Measurements from ENCODE around the gene P2RY14.

The P2RY14 gene

DNA sequence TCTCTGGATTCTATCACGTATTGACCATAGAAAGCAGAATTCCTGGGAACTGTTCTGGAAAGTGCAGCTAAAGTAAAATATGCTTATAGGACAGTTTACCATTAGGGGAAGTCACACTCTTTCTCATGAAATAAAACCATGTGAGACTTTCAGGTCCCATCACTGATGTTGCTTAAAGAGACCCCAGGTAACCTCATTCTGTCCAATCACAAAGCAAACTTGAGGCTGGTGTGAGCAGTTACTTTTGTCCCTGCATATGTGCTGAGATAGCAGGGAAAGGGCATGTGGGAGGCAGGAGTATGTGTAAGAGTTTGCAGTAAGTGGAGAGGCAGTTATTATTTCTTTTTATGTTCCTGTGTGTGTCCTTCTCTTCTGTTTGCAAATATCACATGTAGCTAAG lies 22.2 kb upstream of the P2RY14 start:
- DNase-seq, result no peak

- no peak for DNase-seq
These were observed 20.7 kb upstream of the P2RY14 start for GRCh38 chr3:151299006-151299405.

DNA sequence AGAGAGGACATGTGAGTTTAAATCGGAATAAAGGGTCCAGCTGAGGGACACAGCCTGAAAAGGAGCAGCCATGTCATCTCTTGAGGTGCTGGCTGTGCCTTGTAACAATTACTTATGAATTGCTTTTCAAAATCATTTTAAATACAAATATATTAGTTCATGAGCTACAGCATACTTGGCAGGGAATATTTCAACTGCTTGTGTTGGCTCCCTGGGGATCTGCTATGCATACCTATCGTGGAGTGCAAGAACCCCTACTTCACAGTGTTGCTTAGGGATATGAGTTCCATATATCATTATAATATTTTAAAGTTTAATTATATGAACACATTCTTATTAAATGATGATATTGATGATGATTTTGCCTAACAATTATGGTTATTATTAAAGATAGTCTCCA lies 19.1 kb upstream of the P2RY14 start:
- DNase-seq, result no peak

DNA sequence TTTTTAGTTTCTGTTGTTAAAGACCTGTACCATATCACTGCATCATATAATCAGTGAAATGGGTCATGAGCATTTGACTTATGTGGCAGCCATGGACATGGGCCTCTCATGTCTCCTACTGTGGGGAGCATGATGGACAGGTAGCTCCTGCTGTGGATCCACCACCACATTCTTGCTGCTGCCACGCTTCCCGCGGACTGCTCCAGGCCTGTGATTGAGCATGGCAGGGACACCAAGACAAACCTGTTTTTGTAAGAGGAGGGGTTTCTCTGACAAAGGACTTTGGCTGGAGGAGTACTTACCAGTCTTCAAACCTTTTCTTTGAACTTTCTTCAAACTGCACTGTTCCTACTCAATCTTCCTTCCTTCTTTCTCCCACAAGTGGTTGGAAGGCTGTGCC lies 17.9 kb upstream of the P2RY14 start:
- DNase-seq, result no peak

DNA sequence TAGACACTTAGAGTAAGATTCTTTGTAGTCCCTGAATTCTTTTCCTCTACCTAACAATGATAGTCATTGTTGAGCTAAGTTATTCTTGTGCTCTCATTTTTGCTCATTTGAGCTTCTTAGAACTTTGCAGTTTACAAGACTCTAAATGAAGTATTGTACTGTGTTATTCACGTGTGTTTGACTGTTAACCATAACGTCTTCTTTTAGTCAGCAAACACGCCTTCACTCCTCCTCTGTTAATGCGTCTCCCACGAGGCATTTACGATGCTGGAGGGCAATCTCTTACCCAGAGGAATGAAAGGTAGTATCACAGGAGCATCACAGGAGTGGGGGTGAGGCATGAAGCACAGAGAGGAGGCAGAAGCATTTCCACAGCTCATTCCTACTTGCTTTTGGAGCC lies 14.8 kb upstream of the P2RY14 start:
- no peak for DNase-seq

DNA sequence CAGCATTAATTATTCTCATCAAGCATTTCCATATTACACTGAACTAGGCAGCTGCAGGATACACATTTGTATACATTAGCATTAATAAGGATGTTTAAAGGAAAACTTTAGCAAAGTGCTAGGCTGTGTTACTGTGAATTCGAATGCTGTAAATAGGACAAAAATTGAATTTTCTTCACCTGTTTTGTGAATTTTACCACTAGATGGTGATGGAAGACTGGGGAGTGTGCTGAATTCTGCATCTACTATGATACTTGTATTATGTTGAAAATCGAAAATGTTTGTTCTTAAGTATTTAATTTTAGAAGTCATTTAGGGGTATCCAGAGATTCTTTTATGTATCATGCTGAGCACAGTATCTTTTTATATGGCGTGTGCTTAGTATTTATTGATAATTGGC lies 12.3 kb upstream of the P2RY14 start:
- DNase-seq, result no peak

DNA sequence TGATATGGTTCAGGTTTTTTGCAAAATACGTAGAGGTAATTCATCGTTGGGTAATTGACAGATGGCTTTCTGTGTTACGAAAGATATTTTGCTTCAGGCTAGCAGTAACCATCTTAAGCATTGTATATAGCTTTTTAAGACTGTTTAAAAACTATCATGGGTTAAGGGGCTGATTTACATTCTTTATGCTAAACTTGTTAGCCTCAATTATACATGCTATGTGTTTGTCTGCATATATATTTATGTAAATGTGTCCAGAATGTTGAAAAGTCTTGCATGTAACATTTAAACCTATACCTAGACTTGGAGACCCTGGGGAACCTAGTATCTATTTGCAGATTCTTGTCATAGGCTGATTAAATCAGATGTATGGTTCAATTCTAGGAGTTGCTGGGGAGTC lies 11.1 kb upstream of the P2RY14 start:
- DNase-seq, result no peak

- no peak for DNase-seq
These were observed 7.6 kb upstream of the P2RY14 start for GRCh38 chr3:151285940-151286339.

- peak; percentile 9 for DNase-seq
These were observed 5.6 kb upstream of the P2RY14 start for GRCh38 chr3:151283907-151284461.

- peak; percentile 14 for DNase-seq
These were observed 5.0 kb upstream of the P2RY14 start for GRCh38 chr3:151283387-151283786.

DNA sequence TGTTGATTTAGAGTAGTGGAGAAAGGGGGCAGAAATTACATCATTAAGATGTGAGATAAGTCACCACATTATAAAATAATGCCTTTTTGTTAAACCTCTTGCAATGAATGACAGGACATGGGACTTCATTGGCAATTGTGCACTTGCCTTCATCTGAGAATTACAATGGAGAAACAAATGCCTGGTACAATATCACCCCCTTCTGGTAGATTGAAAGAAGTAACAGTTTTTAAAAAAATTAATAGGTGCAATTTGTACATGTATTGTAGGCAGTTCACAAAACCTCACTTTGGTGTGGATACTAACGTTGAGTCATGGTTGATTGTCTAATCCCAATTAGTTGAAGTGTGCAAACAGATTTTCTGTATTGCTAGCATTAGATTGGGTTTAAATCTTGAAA lies 4.6 kb upstream of the P2RY14 start:
- peak; percentile 72 for DNase-seq

GRCh38 chr3:151281671-151282324 lies 3.5 kb upstream of the P2RY14 start:
- no peak for DNase-seq

DNA sequence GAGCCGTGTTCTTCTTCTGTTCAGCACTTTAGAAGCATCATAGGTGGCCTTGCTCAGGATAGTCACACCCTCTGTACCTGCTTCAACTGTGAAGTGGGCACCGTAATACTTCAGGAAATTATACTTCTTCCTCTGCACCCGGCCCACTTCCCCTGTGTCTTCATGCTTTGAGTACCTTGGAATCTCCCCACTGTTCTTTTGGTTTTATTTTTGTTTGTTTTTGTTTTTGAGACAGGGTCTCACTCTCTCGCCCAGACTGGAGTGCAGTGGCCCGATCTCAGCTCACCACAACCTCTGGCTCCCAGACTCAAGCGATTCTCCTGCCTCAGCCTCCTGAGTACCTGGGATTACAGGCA lies 1.7 kb downstream of the P2RY14 start:
- peak; percentile 63 for DNase-seq

- DNase-seq, result no peak
These were observed 2.2 kb downstream of the P2RY14 start for GRCh38 chr3:151276038-151276686.

DNA sequence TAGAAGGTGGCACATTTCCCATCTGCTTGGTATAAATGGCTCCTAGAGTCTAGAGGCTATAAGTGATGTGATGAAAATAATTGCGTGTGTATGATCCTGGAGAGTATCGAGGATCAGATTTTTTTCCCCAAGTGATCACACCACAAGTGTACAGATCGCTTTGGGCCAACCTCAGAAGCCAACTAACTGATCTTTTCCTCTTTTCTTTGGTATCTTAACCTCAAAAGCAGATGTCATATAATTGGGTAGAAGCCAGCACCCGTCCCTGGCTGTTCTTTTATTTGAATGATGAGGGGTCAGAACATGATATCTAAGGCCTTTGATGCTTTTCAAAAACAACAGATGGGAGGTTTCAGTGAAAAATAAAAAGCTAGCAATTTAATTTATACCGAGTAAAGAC lies 3.3 kb downstream of the P2RY14 start:
- no peak for DNase-seq

GRCh38 chr3:151269631-151270030 lies 8.7 kb downstream of the P2RY14 start:
- DNase-seq, result no peak

- peak; percentile 47 for DNase-seq
These were observed 9.8 kb downstream of the P2RY14 start for GRCh38 chr3:151268267-151269235.

DNA sequence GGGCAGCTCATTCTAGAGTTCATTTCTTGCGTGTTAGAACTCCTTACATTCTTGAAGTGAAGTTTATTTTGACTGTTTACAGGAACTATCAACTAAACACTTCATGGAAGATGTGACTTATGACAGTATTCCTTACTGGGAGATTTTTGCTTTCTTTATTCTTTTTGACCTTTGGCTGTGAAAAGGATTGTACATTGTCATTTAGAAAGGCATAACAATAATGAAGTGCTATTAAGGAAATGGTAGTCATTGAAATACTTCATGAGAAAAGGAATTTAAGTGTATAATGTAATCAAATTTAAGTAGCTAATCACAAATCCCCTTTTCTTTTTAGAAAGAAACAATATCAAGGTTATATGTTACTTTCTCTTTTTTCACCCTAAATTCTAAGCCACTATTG lies 11.3 kb downstream of the P2RY14 start:
- no peak for DNase-seq

DNA sequence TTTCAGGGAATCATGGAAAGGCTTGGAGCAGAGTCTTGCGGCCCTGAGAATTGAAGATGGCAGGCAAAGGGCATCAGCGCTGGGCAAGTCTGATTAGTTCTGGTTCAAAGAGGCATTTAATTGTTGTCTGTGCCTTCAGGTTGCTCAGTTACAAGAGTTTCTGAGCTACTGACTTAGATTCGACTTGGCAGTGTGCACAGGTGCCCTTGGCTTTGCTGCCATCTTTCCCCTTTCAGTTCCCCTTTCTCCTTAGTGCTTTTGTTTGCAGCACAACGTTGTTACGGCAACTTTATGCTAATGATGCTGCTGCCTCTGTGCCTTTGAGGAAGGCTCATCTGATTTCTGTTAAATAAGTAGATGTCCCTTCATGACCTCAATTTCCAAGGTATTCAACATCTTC lies 12.5 kb downstream of the P2RY14 start:
- peak; percentile 36 for DNase-seq

DNA sequence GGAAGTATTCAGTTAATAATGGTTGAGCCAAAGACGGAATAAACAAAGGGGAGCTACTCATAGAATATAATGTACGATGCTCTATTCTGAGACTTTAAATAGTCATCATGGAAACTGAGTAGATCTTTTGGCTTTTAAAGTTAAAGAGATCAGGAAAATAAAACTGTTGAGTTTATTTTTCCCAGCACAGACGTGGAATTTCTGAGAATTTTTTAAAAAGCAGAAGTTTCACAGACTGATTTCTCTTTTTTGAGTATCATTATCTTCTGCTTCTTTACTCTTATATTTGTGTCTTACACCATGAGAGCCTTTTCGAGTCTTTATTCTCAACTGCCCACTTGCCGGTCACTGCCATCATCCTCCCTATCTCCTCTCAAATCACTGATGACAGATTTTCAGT lies 13.2 kb downstream of the P2RY14 start:
- DNase-seq, result no peak

DNA sequence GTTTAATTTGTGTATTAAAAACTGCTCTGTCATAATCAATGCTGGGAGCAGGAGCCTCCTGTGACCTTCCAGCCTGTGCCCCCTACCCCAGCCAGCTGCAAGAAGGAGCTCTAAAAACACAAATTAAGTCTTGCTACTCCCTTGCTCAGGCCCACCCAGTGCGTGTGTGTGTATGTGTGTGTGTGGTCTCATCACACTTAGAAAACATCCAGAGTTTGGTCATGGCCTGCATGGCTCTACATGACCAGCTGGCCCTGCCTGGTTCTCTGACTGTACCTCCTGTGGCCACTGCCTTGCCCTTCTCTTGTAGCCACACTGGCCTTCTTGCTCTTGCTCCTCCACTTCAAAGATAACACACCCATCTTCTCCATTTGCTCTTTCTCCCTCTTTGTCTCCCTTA lies 13.7 kb downstream of the P2RY14 start:
- no peak for DNase-seq

GRCh38 chr3:151262871-151263525 lies 15.3 kb downstream of the P2RY14 start:
- DNase-seq, result no peak

DNA sequence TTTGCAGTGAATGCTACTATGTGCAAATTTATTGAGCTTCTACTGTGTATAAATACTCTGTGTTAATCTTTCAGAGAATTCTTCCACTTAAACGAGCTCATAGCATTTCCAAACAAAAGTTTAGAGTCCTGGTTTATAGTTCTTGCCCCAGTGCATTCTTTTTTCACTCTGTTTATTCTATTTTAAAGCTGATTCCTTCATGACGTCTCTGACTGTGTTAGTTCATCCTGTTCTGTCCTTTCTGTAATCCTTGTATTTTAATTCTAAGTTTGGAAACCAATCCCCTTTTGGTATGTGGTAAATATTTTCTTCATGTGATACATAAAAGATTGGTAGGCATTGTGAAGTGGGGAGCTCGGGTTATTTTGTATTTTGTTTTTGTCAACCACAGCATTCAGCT lies 18.7 kb downstream of the P2RY14 start:
- no peak for DNase-seq
